GM21390 (cell line): ENCODE measurements around the gene MYH13.
"Not testable (repeated sequence)": the region's sequence is repeated elsewhere in the genome, so short reads cannot be mapped to it uniquely, and the experiment has no call there.

Experiments used
- ATAC-seq: cut with Tn5 transposase; IDR thresholded peaks from one replicate; pipeline ENCODE4 v1.9.1; 2021; ENCODE audit not compliant: unreplicated experiment

The MYH13 gene

DNA sequence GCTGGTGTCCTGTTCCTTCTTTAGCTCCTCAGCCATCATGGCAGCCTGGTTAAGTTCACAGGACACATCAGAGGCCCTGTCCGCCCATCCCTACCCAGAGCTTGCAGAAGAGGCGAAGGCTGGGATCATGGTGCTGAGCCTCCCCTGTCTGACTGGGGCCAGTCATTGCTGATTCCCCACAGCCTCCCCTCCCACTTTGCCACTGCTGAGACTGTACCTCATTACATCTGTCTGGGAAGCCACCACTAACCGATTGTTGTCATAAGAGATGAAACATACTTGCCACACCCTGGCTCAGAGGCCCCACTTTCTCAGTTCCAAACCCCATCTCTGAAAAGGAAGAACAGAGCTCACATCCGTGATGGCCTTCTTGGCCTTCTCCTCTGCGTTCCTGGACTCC, 66.2 kb downstream of the MYH13 start:
- no peak for ATAC-seq

DNA sequence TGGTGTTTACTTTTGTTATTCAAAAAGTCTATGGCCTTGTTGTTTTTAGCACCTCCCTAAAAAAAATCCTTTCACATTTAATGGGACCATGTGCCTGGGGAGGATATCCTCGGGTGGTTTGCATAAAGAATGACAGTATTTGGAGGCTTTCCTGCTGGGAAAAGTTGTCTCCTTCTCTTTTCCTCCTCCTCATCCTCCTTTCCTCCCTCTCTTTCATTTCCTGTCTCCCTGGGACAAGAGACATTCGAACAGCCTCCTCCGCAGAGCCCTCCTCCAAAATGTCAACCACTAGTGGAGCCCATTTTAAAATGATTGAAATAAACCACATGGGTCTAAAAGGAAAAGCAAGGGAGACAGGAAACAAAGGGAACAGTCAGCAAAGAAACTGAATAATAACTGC, 67.4 kb downstream of the MYH13 start:
- ATAC-seq, result no peak

DNA sequence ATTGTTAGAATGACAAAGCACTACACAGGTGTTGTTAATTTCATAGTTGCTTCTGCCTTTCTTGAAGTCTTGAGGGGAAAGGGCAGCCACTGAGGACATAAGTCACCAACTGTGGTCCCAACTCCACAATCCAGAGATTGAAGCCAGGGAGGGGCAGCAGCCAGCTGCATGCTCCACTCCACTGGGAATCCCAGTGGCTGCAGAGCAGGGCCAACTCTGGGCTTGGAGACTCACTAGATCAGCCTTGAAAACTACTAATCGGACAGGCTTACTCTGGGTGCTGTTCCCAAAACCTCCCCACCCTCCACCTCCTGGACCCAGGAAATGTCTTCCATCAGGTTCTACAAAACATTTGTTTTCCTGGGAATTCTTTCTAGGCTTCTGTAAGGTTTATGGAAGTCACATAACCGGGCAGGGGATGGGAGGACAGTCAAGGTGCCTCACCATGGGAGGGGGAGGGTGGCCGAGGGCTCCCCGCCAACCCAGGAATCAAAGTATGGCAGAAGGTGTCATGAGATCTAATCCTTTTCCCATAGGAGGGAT, 68.0 kb downstream of the MYH13 start:
- no peak for ATAC-seq

DNA sequence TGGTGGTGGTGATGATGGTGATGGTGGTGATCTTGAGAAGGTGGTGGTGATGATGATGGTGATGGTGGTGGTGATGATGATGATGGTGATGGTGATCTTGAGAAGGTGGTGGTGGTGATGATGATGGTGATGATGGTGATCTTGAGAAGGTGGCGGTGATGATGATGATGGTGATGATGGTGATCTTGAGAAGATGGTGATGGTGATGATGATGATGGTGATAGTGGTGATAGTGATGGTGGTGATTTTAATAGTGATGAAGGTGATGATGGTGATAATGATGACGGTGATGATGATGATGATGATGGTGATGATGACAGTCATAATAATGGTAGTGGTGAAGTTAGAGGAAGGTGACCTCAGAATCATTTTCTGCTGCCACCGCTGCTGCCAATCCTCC, 75.1 kb downstream of the MYH13 start:
- ATAC-seq, result no peak

DNA sequence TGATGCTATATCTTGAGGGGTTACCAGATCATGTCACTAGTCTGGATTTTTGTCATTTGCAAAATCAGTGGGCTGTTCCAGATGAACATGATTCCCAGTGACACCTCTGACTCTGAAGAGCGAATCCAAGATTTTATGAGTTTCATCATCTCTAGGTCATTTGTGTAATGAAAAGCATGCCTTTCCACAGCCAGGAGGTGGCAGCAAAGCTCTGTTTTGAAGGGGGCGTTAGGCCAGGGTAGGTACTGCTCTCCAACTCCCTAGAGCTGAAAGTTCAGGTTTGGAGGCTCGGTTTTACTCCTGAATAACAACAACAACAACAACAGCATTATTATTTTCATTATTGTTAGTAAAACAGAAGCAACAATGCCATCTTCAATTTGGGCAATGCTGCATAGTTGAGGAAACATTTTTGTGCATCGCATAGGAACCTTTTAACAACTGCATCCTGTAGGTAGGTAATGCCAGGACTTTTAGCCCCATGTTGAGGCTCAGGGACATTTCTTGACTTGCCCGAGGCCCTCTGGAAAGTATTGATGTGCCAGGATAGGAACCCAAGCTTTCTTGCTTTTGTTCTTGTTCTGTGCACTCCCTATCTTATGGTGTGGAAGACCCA, 77.0 kb downstream of the MYH13 start:
- no peak for ATAC-seq

DNA sequence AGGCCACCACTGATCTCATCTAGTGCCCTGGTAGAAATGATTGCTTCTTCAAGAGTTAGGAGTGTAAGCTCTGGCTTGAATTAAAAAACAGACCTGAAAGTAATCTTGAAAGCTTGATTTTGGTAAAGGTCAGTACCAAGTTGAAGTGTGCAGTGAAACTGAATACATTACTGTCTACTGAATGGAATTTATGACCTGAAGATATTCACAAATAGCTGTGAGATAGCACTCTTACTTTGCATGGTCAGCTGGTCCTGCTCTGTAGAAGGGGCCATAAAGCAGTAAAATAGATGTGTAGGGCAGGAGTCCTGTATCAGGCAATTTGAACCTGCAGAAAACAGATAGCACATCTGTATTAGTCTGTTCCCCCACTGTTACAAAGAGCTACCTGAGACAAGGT, 78.6 kb downstream of the MYH13 start:
- ATAC-seq, result no peak

DNA sequence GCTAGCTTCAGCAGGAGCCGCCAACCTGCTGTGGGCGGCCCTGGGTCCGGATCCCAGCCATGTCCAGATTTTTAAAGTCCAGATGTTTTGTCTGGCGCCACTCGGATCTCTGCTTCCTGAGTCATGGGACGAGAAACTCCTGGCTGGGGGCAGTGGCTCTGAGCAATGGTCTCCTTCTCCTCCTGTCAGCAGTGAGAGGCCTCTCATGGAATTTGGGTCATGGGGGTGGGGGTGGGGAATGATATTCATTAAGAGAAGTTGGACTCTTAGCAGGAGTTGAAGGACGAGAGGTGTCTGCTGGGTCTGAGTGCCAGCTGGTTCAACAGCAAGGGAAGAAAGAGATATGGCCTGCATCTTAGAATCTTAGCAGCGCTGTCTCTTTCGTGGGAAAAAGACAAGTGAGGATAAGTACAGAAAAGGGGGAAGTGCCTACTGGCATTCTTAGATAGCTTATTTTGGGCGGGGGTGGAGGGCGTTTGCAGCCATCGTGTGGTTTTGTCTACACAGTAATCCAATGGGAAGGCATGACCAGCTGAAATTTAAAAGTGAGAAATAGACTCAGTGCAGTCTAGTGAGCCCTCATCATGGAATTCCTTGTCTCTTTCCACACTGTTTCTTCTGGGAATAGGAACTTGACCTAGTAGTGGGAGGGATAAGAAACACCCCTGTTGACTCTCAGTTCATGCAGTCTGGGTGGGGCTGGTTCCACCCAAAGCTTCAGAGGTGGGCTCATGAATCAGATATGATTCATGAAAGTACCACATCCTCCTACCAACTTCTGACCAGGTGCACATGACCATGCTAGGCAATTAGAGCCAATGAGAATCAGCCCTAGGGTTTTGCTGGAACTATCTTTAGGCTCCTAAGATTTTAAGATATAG, 80.5 kb downstream of the MYH13 start:
- ATAC-seq, result no peak

DNA sequence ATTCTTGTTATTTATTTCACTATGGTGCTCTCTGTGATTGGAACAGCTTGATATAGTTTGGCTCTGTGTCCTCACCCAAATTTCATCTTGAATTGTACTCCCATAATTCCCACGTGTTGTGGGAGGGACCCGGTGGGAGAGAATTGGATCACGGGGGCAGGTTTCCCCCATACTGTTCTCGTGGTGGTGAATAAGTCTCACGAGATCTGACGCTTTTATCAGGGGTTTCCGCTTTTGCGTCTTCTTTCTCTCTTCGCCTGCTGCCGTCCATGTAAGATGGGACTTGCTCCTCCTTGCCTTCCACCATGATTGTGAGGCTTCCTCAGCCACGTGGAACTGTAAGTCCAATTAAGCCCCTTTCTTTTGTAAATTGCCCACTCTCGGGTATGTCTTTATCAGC, 81.2 kb downstream of the MYH13 start:
- not testable (repeated sequence) for ATAC-seq

DNA sequence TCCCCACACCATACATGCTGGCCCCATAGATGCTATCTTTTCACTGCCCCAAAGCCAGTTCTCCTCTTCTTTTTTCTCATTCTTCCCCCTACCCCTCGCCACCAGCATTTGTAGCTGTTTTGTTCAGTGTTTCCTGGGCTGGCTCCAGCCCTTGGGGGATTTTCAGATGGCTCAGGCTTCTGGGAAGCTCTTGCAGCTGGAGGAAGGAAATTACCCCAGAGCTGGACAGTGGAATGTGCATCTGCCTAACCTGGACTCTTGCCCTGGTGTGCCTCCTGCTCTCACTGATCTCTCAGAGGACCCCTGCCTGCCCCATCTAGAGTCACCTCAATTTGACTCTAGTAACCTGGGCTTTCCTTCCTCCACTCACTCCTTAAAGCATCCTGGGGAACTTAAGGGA, 82.8 kb downstream of the MYH13 start:
- no peak for ATAC-seq

DNA sequence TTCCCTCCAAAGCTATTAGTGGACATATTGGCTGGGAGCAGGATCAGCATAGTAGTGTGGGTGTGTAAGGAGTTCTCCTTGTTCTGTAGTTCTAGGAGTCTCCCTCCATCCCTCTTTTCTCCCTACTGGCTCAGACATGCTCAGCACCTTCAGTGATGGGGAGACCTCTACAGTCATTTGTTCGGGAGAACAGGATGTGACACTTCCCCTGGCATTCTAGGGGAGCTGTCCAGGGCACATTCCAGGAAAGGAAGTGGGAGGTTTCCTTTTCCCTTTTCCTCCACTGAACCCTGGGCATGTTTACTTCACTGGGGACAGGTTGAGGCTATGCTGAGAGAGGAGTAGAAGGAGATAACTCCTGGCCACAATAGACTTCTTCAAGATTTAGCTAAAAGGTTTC, 86.5 kb downstream of the MYH13 start:
- no peak for ATAC-seq

DNA sequence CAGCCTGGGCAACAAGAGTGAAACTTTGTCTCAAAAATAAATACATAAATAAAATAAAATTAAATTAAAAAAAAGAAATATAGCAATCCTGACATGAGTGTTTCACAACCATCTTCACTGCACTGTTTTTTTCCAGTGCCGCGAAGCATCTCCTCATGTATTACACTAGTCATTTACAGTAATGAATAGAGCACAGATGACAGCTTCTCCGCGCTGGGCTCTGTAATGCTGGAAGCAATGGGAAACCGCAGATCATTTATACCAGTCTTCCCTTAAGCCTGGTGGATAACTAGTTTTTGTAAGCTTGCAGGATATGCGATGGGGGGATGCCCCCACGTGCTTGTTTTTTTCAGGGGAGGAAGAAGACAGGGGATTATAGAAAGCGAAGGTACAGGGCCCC, 86.9 kb downstream of the MYH13 start:
- ATAC-seq, result no peak

DNA sequence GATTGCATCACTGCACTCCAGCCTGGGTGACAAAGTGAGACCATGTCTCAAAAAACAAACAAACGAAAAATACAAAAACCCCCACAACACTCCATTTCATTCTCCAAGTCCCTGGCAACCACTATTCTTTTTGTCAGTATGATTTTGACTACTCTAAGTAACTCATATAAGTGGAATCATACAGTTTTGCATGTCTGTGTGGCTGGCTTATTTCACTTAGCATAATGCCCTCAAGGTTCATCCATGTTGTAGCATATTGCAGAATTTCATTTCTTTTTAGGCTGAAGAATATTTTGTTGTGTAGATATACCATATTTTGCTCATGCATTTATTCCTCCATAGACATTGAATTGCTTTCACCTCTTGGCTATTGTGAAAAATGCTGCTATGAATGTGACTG, 92.7 kb downstream of the MYH13 start:
- no peak for ATAC-seq

DNA sequence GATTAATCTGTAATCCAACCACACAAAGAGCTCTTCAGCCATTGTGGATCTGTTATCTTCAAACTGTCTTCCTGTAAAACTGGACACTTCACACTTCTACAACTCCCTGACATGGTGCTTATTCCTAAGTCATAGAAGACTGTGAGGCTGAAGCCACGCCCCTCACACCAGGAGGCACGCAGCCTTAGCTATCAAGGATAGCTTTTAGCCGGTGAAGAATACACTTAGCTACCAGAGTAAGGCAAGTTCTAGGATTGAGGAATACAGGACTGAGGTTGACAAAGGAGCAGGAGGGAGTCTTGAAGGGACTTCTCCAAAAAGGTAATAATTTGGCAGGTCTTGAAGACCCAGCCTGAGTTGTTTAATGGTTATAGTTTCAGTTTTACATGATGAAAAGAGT, 94.6 kb downstream of the MYH13 start:
- no peak for ATAC-seq

DNA sequence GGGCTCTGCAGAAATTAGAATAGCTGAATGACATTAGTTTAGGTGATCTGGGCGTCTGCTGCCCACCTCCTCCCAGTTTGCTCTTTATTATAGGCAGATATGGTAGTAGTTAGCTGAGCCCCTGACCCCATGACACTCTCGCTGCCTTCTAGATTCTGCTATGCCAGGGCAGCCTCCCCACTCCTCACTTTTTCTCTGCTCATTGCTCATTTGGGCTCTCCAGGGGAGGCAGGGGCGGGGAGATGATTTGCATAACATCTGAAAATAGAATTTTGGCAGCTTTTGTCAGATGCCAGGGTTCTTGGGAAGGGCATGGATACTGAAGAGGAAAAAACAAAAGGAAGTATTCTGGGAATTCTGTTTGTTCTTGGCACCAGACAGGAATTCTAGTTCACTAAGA, 96.4 kb downstream of the MYH13 start:
- no peak for ATAC-seq

DNA sequence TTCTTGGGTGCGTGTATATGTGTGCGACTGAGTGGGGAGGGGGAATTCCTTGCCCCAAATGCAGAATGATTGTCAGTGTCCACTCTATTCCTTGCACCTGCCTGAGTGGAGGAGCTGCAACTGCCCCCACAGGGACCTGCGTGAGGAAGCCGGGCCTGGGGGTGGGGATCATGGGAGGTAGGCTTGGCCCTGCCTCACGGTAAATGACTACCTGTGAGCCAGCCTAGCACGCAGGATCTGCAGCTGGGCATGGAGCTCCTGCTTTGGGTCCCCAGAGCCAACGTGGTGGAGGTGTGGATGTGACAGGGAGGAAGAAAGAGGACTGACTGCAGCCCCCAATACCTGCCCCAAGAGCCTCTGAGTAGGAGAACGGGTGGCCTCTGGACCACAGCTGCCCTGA, 97.4 kb downstream of the MYH13 start:
- no peak for ATAC-seq

DNA sequence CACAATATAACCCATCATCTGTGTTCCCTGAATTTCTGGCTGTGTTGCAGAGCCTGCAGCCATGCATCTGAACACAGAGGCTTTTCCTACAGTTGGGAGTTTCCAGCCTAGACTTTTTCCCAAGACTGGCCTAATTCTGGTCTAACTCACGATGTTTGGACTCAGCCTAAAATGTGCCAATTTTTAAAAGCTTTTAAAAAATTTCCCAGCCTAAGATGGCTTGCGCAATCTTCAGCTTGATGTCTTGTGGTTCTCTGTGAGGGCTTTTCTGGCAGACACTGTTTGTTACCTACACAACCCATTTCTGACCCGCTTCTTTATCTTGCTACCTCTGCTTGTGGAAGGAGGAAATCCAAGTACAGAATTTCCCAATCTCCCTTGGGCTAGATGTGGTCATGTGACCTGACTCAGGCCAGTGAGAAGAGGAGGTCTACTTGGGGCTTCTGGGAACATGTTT, 101.7 kb downstream of the MYH13 start:
- ATAC-seq, result no peak

DNA sequence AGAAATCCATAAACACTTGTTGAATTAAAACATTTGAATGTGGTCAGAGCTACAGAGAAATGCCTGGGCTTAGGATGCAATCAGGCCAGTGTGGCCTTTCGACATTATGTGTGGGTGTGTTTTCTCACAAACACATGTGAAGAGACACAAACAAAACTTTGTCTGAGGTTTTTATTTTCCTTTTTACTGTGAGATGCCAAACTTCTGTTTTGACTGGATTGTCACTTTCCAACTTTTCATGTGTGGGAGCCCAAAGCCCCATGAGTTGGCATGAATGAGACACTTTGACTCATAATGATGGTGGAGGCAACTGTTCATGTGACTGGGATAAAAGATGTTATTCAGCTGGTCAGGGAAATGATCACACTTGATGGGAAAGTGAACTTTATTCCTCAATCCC, 102.5 kb downstream of the MYH13 start:
- ATAC-seq, result no peak

DNA sequence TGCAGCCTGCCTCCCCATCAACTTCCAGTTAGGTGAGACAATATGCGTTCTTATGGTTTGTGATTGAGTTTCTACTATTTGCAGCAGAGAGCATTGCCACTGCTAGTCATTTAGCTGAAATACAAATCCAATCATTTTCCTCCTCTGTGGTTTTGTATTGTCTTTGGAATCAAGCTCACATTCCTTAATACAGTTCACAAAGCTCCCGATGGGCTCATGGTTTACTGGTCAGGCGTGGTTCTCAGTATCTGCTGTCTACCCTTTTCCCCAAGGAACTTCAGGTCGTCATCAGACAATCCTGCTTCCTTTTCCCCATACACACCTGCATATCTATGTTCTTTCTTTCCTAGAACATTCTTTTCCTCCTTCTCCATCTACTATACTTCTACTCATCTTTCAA, 104.8 kb downstream of the MYH13 start:
- ATAC-seq, result no peak

DNA sequence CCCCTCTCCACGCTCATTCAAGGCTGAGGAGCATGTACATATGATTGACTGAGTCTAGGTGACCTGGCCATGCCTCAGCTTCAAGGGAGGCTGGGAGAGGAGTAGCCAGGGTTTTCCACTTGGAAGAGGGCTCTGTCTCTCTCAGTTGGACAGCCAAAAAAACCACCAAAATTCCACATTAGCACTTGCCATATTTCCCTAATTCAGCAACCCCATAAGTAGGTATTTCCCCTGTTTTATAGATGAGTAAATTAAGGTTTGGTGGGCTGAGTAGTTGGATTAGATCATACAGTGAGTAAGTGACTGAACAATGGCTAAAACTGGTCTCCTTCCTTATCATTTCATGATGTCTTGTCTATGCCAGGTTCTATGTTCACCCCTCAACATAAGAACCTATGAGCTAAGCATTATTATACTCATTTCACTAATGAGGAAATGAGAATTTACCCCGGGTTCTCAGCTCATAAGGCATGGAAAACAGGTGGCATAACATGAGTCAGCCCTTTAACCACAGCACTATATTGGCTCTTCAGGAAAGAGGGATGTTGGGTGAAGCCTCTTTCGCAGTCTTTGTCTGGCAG, 106.4 kb downstream of the MYH13 start:
- no peak for ATAC-seq

DNA sequence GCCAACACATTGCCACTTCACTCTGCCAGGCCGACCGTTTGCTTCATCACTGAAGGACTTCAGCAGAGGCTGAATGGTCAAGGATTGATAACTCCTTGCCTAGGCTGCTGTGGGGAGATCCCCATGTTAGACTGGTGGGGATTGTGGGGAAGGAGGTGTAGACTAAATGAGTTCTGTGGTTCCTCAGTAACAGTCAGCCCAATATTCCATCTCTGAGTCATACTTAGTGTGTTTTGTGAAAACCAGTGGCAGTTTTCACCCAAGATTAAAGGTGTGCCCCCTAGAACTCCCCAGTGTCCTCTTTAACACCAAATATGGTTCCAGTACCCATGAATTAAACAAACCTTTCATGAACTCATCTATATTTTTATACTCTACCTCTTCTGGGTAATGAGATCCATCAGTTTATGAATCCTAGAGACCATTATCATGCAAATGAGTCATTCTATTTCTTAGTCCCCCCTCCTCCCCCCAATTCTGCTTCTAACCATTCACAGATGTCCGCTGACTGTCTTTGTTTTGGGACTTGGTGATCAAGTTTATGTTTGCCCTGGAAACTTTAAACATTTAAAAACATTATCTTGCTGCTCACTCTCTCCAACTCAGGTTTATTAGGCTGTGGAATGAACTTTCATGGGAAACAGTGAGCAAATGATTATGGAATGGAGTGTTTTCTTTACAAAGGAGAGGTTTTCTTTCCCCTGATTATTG, 107.6 kb downstream of the MYH13 start:
- ATAC-seq, result no peak

DNA sequence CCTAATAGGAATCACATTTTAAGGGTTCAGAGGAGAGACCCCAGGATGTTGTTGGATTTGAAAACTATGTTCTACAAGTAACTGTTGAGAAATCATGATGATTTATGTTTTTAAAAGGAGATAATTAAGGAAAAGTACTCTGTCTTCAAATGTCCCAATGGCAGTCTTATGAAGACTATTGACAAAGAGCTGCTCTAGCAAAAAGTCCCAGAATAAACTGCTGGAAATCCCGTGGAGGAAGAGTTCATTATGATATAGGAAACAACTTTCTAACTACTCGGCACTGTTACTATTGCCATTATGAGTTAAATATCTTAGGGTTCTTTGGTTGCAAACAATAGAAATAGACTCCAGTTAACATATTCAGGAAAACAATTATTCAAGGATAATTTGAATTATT, 108.8 kb downstream of the MYH13 start:
- no peak for ATAC-seq
